Pancreas (tissue), 10 donors: ENCODE data around the gene ATRN. TPM values are rescaled to one million over a fixed set of nuclear protein-coding genes. Genes with fewer than 3 reads are reported as not detected.

Experiments
- ATAC-seq, 4 donors: fragments of 200-7000 bp; cut with Tn5 transposase; one replicate each; pipeline versions ENCODE4 v1.8.0 to v1.9.1; 2020; ENCODE audit warnings: mild to moderate bottlenecking in 4 of 4, moderate library complexity in 4 of 4
- DNase-seq, 6 donors: peaks; one replicate each; pipeline ENCODE4 v3.0.0-alpha.2; 2020
- FAIRE-seq: peaks from 2 replicates; lab custom pipeline; 2012; peaks lifted over from hg19 to GRCh38; lab: Jason Lieb, UNC
- H3K27ac ChIP-seq, 4 donors: fragments of 200-600 bp; sonication (generic); 1 replicate in 3 of 4; 2 replicates in 1 of 4; pipeline versions ENCODE4 v1.5.0 to v1.8.0; 2020
- H3K27me3 ChIP-seq, 4 donors: fragments of 200-600 bp; one replicate each; pipeline ENCODE4 v1.8.0; 2021
- H3K36me3 ChIP-seq, 3 donors: fragments of 200-600 bp; sonication (generic) in 1 of 3; one replicate each; pipeline versions ENCODE4 v1.5.0 to v1.8.0; 2020 to 2021
- H3K4me1 ChIP-seq, 3 donors: fragments of 200-600 bp; one replicate each; pipeline ENCODE4 v1.8.0; 2021
- H3K4me3 ChIP-seq, 4 donors: fragments of 200-600 bp; sonication (generic) in 2 of 4; one replicate each; pipeline versions ENCODE4 v1.5.0 to v1.8.0; 2020 to 2021
- H3K9me3 ChIP-seq, 4 donors: fragments of 200-600 bp; one replicate each; pipeline ENCODE4 v1.8.0; 2021
- CTCF ChIP-seq, 4 donors: fragments of 200-600 bp; sonication (generic) in 3 of 4; IDR thresholded peaks; one replicate each; pipeline versions ENCODE4 v1.5.0 to v1.8.0; 2021; ENCODE audit warnings: antibody characterized with exemption in 4 of 4
- WGBS, 2 donors: extraction: QIAGEN DNeasy Blood & Tissue Kit; methylation state at CpG; one replicate each; pipeline ENCODE4 v1.1.7; 2013; 5-methylcytosine and 5-hydroxymethylcytosine counted together
- intact Hi-C, 3 donors: fragments of 100-400 bp; cut with DNase I; formaldehyde crosslinking; loops; one replicate each; pipeline versions ENCODE4 v1.11.1 to v1.14.2; 2022
- polyA plus RNA-seq, 2 donors: library from polyadenylated mRNA; stranded (reverse); fragments of 200-250 nt; gene quantifications; one replicate each; pipeline ENCODE4 v1.2.3, GENCODE V29; 2013
- total RNA-seq, 6 donors: library from RNA; stranded (reverse); fragmentation: NEBNext Ultra II Directional in 4 of 6; extraction: Animal tissue kit (Norgen Biotek cat#: 25700) in 4 of 6; gene quantifications; one replicate each; pipeline versions ENCODE4 v1.2.1 to v1.2.4, GENCODE V29; 2021 to 2023
- donor health status: healthy with polysubstance abuse.
- donor health status: DM: no; HTN: no; CAD: no; lungs with moderate emphysema.
- donor health status: DM: no; HTN: no; CAD: no.
- donor health status: control.
- donor health status: control.
- donor health status: Bipolar disorder and iron deficiency.
- donor health status: DM: yes; HTN: yes; CAD: no.
- donor health status: DM: no; HTN: no; CAD: no.
- donor health status: DM: no; HTN: no; CAD: no.
- donor health status: DM: yes; HTN: yes; CAD: no.

Gene ATRN
- total and polyA plus RNA-seq, 8 donors: 3.6 to 30.4 (median 20.6) TPM

- Histone ChIP-seq H3K36me3 (no peaks in the 10 kb centered on the region), H3K4me3 (no peak overlapping the region), H3K27ac (no peak overlapping the region), H3K27me3 (no peaks in the 10 kb centered on the region), H3K4me1 (no peaks in the 10 kb centered on the region), H3K9me3 (no peaks in the 10 kb centered on the region)
- DNase-seq (no peak), ATAC-seq (no peak), FAIRE-seq (no peak)
- TF ChIP-seq CTCF (IDR thresholded peaks at IDR 0.05): no peak
- 78 to 90% methylated on average over 6 of the region's 6 CpGs for WGBS, 2 donors
- intact Hi-C loops: no loop called here
These were observed 227.8 kb downstream of the ATRN start for GRCh38 chr20:3698591-3699001.

DNA sequence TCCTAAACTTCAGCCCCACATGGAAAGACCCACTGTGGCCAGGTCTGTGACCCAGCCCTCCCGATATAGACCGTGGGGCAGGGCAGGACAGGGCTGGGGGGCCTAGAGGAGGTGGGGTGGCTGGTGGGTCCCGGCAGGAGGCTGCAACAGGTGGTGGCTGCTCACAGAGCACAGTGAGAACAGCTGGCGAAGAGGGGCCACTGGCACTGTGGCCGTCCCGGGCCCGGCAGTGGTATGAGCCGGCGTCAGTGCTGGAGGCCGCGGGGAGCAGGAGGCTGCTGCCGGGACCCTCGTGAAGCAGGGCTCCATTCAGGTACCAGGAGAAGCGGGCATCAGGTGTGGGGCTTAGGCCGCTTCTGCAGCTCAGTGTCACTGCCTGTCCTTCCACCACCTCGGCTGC, 228.2 kb downstream of the ATRN start:
- no peak for TF ChIP-seq CTCF (IDR thresholded peaks at IDR 0.05)
- no peak for ATAC-seq
- H3K27me3 ChIP-seq: no peaks in the 10 kb centered on the region
- no peak overlapping the region for H3K27ac ChIP-seq
- H3K4me3 ChIP-seq: no peak overlapping the region
- intact Hi-C loops: no loop called here
- 81 to 82% methylated on average over 16 of the region's 16 CpGs for WGBS, 2 donors
- H3K9me3 ChIP-seq: no peaks in the 10 kb centered on the region
- H3K4me1 ChIP-seq: no peaks in the 10 kb centered on the region
- no peak for FAIRE-seq
- H3K36me3 ChIP-seq: no peaks in the 10 kb centered on the region
- DNase-seq: no peak

Other genes with a start within 250 kb of the ATRN start
- under 1 TPM; 0.14 to 0.87 (median 0.42) TPM for gene SLC4A11, start 231.8 kb upstream of the ATRN start, total RNA-seq
- gene SLC4A11, start 231.8 kb upstream of the ATRN start, polyA plus RNA-seq: 1 to 10 TPM in 1 of 2 donors, under 1 TPM in 1; 0.87 to 1.1 TPM
- 10 to 100 TPM in 1 of 6 donors, 1 to 10 TPM in 5; 3.9 to 10.2 (median 4.8) TPM for gene DNAAF9, start 63.3 kb upstream of the ATRN start, total RNA-seq
- 1 to 10 TPM; 5.1 to 5.9 TPM for gene DNAAF9, start 63.3 kb upstream of the ATRN start, polyA plus RNA-seq
- not detected for gene GFRA4, start 192.4 kb downstream of the ATRN start, total RNA-seq
- not detected for gene GFRA4, start 192.4 kb downstream of the ATRN start, polyA plus RNA-seq
- gene ADAM33, start 211.0 kb downstream of the ATRN start, total RNA-seq: 1 to 10 TPM in 3 of 6 donors, under 1 TPM in 3; 0.67 to 5.7 (median 1.8) TPM
- 10 to 100 TPM; 17.3 to 20.9 TPM for gene ADAM33, start 211.0 kb downstream of the ATRN start, polyA plus RNA-seq
- 1 to 10 TPM in 3 of 6 donors, under 1 TPM in 3; 0.09 to 3.7 (median 1.6) TPM for gene SIGLEC1, start 241.6 kb downstream of the ATRN start, total RNA-seq
- 1 to 10 TPM; 1.0 to 2.5 TPM for gene SIGLEC1, start 241.6 kb downstream of the ATRN start, polyA plus RNA-seq